HG02938 (cell line): Measurements from ENCODE around the gene PLIN1.
"Not testable (repeated sequence)": the region's sequence is repeated elsewhere in the genome, so short reads cannot be mapped to it uniquely, and the experiment has no call there.

ENCODE experiments used
- ATAC-seq: cut with Tn5 transposase; IDR thresholded peaks from one replicate; pipeline ENCODE4 v1.9.1; 2021; ENCODE audit warnings: mild to moderate bottlenecking, moderate library complexity; ENCODE audit not compliant: unreplicated experiment

Gene PLIN1

GRCh38 chr15:89679212-89679611 is at the start of gene PLIN1:
PLIN1 (minus strand) TSS chr15:89679367; CDS start chr15:89677489, 1,878 bp downstream.
- no peak for ATAC-seq

GRCh38 chr15:89728254-89728653 is 49.1 kb upstream of the PLIN1 start:
- no peak for ATAC-seq

- no peak for ATAC-seq
Measured at GRCh38 chr15:89725064-89725463, 45.9 kb upstream of the PLIN1 start.

DNA sequence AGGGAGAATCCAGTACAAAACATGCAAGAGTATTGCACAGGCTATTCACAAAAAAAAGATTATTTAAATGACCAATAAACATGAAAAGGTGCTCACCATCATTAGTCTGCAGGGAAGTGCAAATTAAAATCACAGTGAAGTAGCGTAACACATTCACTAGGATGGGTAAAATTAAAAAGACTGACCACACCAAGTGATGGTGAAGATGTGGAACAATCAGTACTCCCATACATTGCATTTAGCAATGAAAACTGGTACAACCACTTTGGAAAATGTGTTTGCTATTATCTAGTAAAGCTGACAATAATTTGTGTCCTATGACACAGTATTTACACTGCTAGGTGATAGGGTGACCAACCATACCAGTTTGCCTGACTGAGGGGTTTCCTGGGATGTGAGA is 45.5 kb upstream of the PLIN1 start:
- no peak for ATAC-seq

GRCh38 chr15:89723031-89723430 is 43.9 kb upstream of the PLIN1 start:
- ATAC-seq, result no peak

DNA sequence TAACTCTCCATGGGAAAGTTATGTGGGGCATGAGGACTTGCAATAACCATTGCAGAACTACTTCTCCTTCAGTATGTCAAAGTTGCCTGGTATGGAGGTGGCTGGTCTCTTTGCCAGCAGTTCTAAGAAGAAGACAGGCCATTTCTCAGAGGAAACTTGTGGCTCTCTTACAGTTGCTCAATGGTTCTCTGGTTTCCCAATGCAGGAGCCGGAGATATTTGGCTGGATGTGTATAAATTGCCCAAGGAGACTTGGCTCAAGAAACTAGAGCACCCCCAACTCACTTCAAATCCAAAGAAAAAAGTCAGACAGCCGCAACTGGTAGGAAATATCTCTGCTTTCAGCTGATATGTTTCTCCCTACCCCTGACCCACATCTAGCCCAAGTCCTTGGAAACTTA is 35.6 kb upstream of the PLIN1 start:
- no peak for ATAC-seq

DNA sequence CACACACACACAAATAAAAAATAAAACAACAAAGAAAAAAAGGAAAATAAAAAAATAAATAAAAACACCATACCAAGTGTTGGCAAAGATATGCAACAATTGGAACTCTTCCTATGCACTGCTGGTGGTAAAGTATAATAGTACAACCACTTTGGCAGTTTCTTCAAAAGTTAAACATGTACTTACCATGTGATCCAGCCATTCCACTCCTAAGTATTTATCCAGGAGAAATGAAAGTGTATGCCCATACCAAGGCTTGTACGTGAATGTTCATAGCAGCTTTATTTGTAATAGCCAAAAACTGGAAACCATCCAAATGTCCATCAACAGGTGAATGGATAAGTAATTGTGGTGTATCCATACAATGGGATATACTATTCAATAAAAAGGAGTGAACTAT is 28.4 kb upstream of the PLIN1 start:
- ATAC-seq, result no peak

GRCh38 chr15:89704411-89704810 is 25.2 kb upstream of the PLIN1 start:
- no peak for ATAC-seq

DNA sequence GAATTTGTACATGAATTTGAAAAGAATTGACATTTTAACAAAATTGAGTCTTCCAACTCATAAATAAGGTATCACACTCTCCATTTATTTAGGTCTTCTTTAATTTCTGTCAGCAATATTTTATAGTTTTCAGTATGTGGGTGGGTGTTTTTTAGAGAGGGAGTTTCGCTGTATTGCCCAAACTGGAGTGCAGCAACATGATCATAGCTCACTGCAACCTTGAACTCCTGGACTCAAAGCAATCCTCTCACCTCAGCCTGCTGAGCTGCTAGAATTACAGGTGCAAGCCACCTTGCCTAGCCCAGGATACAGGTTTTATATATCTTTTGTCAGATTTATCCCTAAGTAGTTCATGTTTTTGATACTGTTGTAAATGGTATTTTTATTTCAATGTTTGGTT is 16.0 kb upstream of the PLIN1 start:
- no peak for ATAC-seq

DNA sequence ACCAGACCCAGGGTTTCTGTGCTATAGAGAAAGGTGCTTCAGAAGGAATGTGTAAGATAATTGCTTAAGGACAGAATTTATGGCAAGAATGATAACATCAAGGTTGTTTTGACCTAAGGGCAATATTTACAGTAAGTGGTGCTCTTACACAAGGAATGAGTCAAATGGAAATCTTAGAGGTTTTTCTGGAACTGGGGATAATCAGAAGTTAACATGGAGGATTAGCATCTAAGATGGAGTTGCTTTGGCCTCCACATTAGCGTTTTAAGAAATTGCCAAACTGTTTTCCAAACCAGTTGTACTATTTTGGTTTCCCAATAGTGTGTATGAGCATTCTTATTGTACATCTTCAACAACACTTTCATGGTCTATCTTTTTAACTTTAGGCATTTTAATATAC is 14.5 kb upstream of the PLIN1 start:
- no peak for ATAC-seq

DNA sequence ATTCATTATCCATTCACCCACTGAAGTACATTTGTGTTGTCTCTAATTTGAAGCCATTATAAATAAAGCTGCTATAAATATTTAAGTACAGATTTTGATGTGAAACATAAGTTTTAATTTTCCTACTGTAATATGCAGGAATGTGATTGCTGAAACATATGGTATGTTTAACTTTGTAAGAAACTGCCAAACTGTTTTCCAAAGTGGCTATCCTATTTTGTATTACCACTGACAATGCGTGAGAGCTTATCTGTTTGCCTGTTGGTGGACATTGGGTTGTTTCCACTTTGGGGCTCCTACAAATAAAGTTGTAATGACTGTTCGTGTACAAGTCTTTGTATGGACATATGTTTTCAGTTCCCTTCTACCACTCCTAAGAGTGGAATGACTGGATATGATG is 13.9 kb upstream of the PLIN1 start:
- ATAC-seq, result no peak

GRCh38 chr15:89690276-89691218 is 11.4 kb upstream of the PLIN1 start, which contains the start of the genes PEX11A and WDR93:
PEX11A (minus strand) TSS chr15:89690754; CDS start chr15:89690632, 122 bp downstream.
WDR93 (plus strand) TSS chr15:89690811; CDS start chr15:89701747, 10,936 bp downstream.
- peak; percentile 54 for ATAC-seq

GRCh38 chr15:89689930-89690275 is 10.7 kb upstream of the PLIN1 start:
- ATAC-seq, result not testable (repeated sequence)

GRCh38 chr15:89686522-89686921 is 7.4 kb upstream of the PLIN1 start:
- ATAC-seq, result no peak

GRCh38 chr15:89685995-89686394 is 6.8 kb upstream of the PLIN1 start:
- ATAC-seq, result no peak

- ATAC-seq, result no peak
Measured at GRCh38 chr15:89681146-89681545, 2.0 kb upstream of the PLIN1 start.

- ATAC-seq, result no peak
Measured at GRCh38 chr15:89680282-89680873, 1.2 kb upstream of the PLIN1 start.

DNA sequence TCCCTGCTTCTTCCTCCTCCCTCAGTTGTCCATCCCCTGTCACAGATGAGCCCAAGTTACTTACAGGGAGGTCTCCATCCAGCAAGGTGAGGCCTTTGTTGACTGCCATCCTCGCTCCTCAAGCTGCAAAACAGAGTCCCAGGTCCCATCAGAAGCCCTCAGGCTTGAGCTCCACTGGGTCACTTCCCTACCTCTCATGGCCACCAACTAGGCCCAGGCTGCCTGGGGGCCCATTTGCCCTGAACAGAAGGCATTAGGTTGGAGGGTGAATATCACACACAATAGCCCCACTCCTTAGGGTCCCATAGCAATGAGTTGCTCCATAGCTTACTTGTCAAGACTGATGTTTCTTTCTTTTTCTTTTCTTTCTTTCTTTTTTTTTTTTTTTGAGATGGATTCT is 1.8 kb downstream of the PLIN1 start:
- ATAC-seq, result no peak

- ATAC-seq, result no peak
Measured at GRCh38 chr15:89675606-89676005, 3.6 kb downstream of the PLIN1 start.

GRCh38 chr15:89674526-89674925 is 4.6 kb downstream of the PLIN1 start:
- ATAC-seq, result no peak

DNA sequence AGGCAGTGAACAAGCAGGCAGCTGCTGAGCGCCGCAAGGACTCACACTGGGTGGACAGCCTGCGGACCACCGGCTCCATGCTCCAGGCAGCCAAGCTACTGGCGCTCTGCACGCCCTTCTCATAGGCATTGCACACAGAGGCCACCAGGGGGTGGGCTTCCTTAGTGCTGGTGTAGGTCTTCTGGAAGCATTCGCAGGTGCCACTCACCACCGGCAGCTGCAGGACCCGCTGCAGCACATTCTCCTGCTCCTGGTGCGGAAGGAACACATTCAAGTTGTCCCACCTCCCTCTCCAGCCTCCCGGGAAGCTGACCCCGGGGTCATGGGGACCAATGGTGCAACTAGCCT is 6.0 kb downstream of the PLIN1 start:
- ATAC-seq, result no peak
